IMR-90 (cell line): ENCODE measurements around the gene IL24. TPM values are rescaled to one million over a fixed set of nuclear protein-coding genes. Genes with fewer than 3 reads are reported as not detected.

Experiments
- ATAC-seq: fragments of 200-7000 bp; cut with Tn5 transposase; 2 replicates; pipeline ENCODE4 v1.9.1; 2020; ENCODE audit warnings: low read depth, mild to moderate bottlenecking, moderate library complexity
- BruUV-seq: library from RNA; stranded (reverse); fragments of 400-500 nt; replicated peaks from 2 replicates; lab custom pipeline; 2021; lab: Mats Ljungman, UMichigan
- CTCF ChIA-PET: fragments of 300-600 bp; formaldehyde crosslinking; extraction: SDS; loops from one replicate; lab custom pipeline; 2021; ENCODE audit warnings: antibody characterized with exemption; lab: Yijun Ruan, JAX
- POLR2A ChIA-PET: fragments of 300-600 bp; sonication (Branson Sonifier 250); formaldehyde crosslinking; loops from one replicate; lab custom pipeline; 2022; ENCODE audit warnings: antibody characterized with exemption; ENCODE audit not compliant: unreplicated experiment; lab: Charles Lee
- DNase-seq: peaks from one replicate; pipeline ENCODE4 v3.0.0; 2013
- H2AFZ ChIP-seq: replicated peaks from 2 replicates; pipeline ENCODE3; 2013; ENCODE audit warnings: low read length, mild to moderate bottlenecking; ENCODE audit not compliant: poor library complexity
- H2AK5ac ChIP-seq: 2 replicates; pipeline ENCODE4 v1.6.1; 2013; ENCODE audit warnings: low read depth, low read length, inconsistent platforms
- H2AK9ac ChIP-seq: replicated peaks from 2 replicates; pipeline ENCODE3; 2013; ENCODE audit warnings: mild to moderate bottlenecking, low read depth, low read length, moderate library complexity; ENCODE audit not compliant: poor library complexity
- H2BK120ac ChIP-seq: 2 replicates; pipeline ENCODE4 v1.6.1; 2013; ENCODE audit warnings: low read depth, low read length, inconsistent platforms
- H2BK15ac ChIP-seq: 3 replicates; pipeline ENCODE4 v1.6.1; 2013; ENCODE audit warnings: low read depth, low read length, inconsistent platforms
- H2BK20ac ChIP-seq: 2 replicates; pipeline ENCODE4 v1.6.1; 2013; ENCODE audit warnings: low read depth, mild to moderate bottlenecking, inconsistent platforms, low read length, moderate library complexity
- H2BK5ac ChIP-seq: 2 replicates; pipeline ENCODE4 v1.6.1; 2013; ENCODE audit warnings: mild to moderate bottlenecking, low read depth, low read length, inconsistent platforms; ENCODE audit not compliant: poor library complexity, severe bottlenecking
- H3K14ac ChIP-seq: replicated peaks from 2 replicates; pipeline ENCODE4 v1.6.1; 2013; ENCODE audit warnings: low read depth, low read length, inconsistent platforms
- H3K18ac ChIP-seq: 2 replicates; pipeline ENCODE4 v1.6.1; 2013; ENCODE audit warnings: low read depth, low read length, control low read depth
- H3K23ac ChIP-seq: 2 replicates; pipeline ENCODE4 v1.6.1; 2013; ENCODE audit warnings: low read depth, low read length, inconsistent platforms
- H3K27ac ChIP-seq: 2 replicates; pipeline ENCODE4 v1.5.1; 2013; ENCODE audit warnings: mild to moderate bottlenecking, control low read depth, low read length; ENCODE audit not compliant: insufficient read depth
- H3K27me3 ChIP-seq: 2 replicates; pipeline ENCODE4 v1.6.1; 2013; ENCODE audit warnings: low read length; ENCODE audit not compliant: control insufficient read depth, insufficient read depth
- H3K36me3 ChIP-seq: 2 replicates; pipeline ENCODE4 v1.6.1; 2013; ENCODE audit warnings: low read length, mixed read lengths; ENCODE audit not compliant: control insufficient read depth, insufficient read depth
- H3K4ac ChIP-seq: 2 replicates; pipeline ENCODE4 v1.6.1; 2013; ENCODE audit warnings: low read depth, low read length, inconsistent platforms
- H3K4me1 ChIP-seq: 2 replicates; pipeline ENCODE4 v1.6.1; 2013; ENCODE audit warnings: low read length, mixed read lengths; ENCODE audit not compliant: control insufficient read depth, insufficient read depth
- H3K4me2 ChIP-seq: 2 replicates; pipeline ENCODE4 v1.6.1; 2013; ENCODE audit warnings: low read depth, mild to moderate bottlenecking, control low read depth, low read length, moderate library complexity
- H3K4me3 ChIP-seq: 2 replicates; pipeline ENCODE4 v1.5.1; 2013; ENCODE audit warnings: low read depth, mild to moderate bottlenecking, control low read depth, low read length, moderate library complexity; ENCODE audit not compliant: insufficient read depth
- H3K56ac ChIP-seq: 2 replicates; pipeline ENCODE4 v1.6.1; 2013; ENCODE audit warnings: low read length, inconsistent platforms; ENCODE audit not compliant: insufficient read depth; ENCODE audit errors: extremely low read depth
- H3K79me1 ChIP-seq, 2 experiments: 2 replicates each; pipeline ENCODE4 v1.6.1; 2013; ENCODE audit warnings: low read length in 2 of 2, inconsistent platforms in 1 of 2, low read depth in 1 of 2
- H3K9ac ChIP-seq: 2 replicates; pipeline ENCODE4 v1.6.1; 2013; ENCODE audit warnings: low read depth, low read length, control low read depth
- H3K9me1 ChIP-seq: 2 replicates; pipeline ENCODE4 v1.6.1; 2013; ENCODE audit warnings: low read length, inconsistent platforms; ENCODE audit not compliant: insufficient read depth
- H3K9me3 ChIP-seq: 2 replicates; pipeline ENCODE4 v1.6.1; 2013; ENCODE audit warnings: low read length; ENCODE audit not compliant: control insufficient read depth, insufficient read depth
- H4K20me1 ChIP-seq: 2 replicates; pipeline ENCODE4 v1.6.1; 2013; ENCODE audit warnings: low read length, inconsistent platforms; ENCODE audit not compliant: insufficient read depth
- H4K5ac ChIP-seq: 2 replicates; pipeline ENCODE4 v1.6.1; 2013; ENCODE audit warnings: mild to moderate bottlenecking, low read depth, low read length, control low read depth
- H4K8ac ChIP-seq, 2 experiments: 2 replicates each; pipeline ENCODE4 v1.6.1; 2013; ENCODE audit warnings: low read depth in 2 of 2, low read length in 2 of 2, control low read depth in 1 of 2, inconsistent platforms in 1 of 2
- H4K91ac ChIP-seq: 2 replicates; pipeline ENCODE4 v1.6.1; 2013; ENCODE audit warnings: low read depth, low read length, inconsistent platforms; ENCODE audit not compliant: insufficient read depth
- CEBPB ChIP-seq: IDR thresholded peaks from 2 replicates; pipeline ENCODE4 v1.6.1; 2012; ENCODE audit warnings: low read depth, low read length, improper control_type of control experiment
- CTCF ChIP-seq: conservative IDR thresholded peaks from 2 replicates; pipeline ENCODE4 v1.5.1; 2012; ENCODE audit warnings: mild to moderate bottlenecking, low read depth, low read length, improper control_type of control experiment
- MAFK ChIP-seq: IDR thresholded peaks from 2 replicates; pipeline ENCODE4 v1.6.1; 2012; ENCODE audit warnings: low read depth, low read length, improper control_type of control experiment
- MAZ ChIP-seq: IDR thresholded peaks from 2 replicates; pipeline ENCODE4 v1.6.1; 2012; ENCODE audit warnings: low read depth, mild to moderate bottlenecking, low read length, improper control_type of control experiment, moderate library complexity, borderline replicate concordance
- MXI1 ChIP-seq: IDR thresholded peaks from 2 replicates; pipeline ENCODE4 v1.6.1; 2012; ENCODE audit warnings: low read depth, mild to moderate bottlenecking, low read length, moderate library complexity, borderline replicate concordance
- NFE2L2 ChIP-seq: fragments of 150-350 bp; IDR thresholded peaks from 2 replicates; pipeline ENCODE4 v1.6.1; 2016; ENCODE audit warnings: low read depth, mild to moderate bottlenecking, low read length
- RAD21 ChIP-seq: IDR thresholded peaks from 2 replicates; pipeline ENCODE4 v1.6.1; 2012; ENCODE audit warnings: low read length, improper control_type of control experiment
- WGBS, 2 experiments: methylation state at CpG; one replicate each; pipeline versions ENCODE4 v1.1.5 to v1.1.7; 2013; ENCODE audit warnings: missing lambda C conversion rate in 2 of 2; ENCODE audit not compliant: insufficient read length in 1 of 2; ENCODE audit errors: extremely low coverage in 2 of 2; 5-methylcytosine and 5-hydroxymethylcytosine counted together
- dilution Hi-C: fragments of 300-500 bp; cut with HindIII; formaldehyde crosslinking; loops from one replicate; pipeline ENCODE4 v1.14.3; 2018; ENCODE audit warnings: low sequenced_read_pairs; ENCODE audit not compliant: unreplicated experiment
- in situ Hi-C: fragments of 300-500 bp; cut with MboI; formaldehyde crosslinking; loops from 3 replicates; pipeline ENCODE4 v1.14.3; 2019; ENCODE audit warnings: low sequenced_read_pairs, inconsistent platforms, mixed read lengths
- intact Hi-C: fragments of 100-400 bp; cut with micrococcal nuclease; formaldehyde crosslinking; loops from 2 replicates; pipeline ENCODE4 v1.10.0; 2022
- polyA plus RNA-seq, 3 experiments: library from polyadenylated mRNA; depleted of rRNA; stranded (reverse); fragments of >200 nt; gene quantifications; 2 replicates each; pipeline ENCODE4 v1.2.3, GENCODE V29; 2012; ENCODE audit warnings: low replicate concordance in 1 of 3
- total RNA-seq: library from RNA; depleted of rRNA; stranded (reverse); fragments of >200 nt; gene quantifications from 2 replicates; pipeline ENCODE4 v1.2.3, GENCODE V29; 2012

The IL24 gene
- total and polyA plus RNA-seq, 2 of the 4 experiments (the other 2 are of a cell fraction): 0.12 to 0.18 TPM

DNA sequence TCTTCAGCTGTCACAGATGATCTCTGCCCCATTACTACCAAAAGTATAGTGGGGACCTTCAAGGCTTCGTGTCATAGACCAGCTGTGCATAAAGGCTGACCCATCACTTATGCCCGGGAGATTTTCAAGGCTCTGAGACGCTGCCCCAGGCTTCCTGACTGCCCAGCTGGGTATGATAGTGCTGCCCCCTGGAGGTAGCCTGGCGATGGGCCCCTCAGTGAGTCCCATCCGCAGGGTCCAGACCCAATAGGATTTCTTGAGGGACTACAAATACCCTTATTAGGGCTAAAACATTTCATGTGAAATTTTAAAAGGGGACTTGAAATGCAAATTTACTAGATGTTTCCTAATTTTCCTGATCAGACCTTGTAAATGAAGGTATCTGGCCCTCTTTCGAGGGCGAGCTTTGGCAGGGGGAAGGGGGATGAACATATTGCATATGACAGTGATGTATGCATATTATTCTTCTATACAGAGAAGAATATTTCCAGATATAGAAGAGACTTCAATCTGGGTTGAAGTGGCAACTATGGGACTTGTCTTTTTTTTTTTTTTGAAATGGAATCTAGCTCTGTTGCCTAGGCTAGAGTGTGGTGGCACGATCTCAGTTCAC is 36.2 kb downstream of the IL24 start:
- no peak overlapping the region for H4K5ac ChIP-seq
- no peak overlapping the region for H3K9ac ChIP-seq
- H3K79me1 ChIP-seq: no peaks in the 10 kb centered on the region
- no TSS peak for BruUV-seq
- no peak overlapping the region for H4K91ac ChIP-seq
- no peaks in the 10 kb centered on the region for H3K9me1 ChIP-seq
- H3K36me3 ChIP-seq: no peaks in the 10 kb centered on the region
- no peak overlapping the region for H3K27ac ChIP-seq
- no peak overlapping the region for H3K4me3 ChIP-seq
- H3K18ac ChIP-seq: no peak overlapping the region
- 37% methylated on average over 2 of the region's 8 CpGs; no CpG with 5 or more reads in 1 of the 2 experiments for WGBS, 2 experiments
- no peak overlapping the region for H3K4me2 ChIP-seq
- H3K56ac ChIP-seq: no peak overlapping the region
- H2BK20ac ChIP-seq: no peak overlapping the region
- no peak for ATAC-seq
- TF ChIP-seq MAZ (no peak), CTCF (peak; percentile 32; the same call in 1 of the 2 replicates), NFE2L2 (no peak), MAFK (no peak), RAD21 (peak; percentile 10; the same call in 1 of the 2 replicates), CEBPB (no peak), MXI1 (no peak)
- H2AK5ac ChIP-seq: no peak overlapping the region
- H2BK15ac ChIP-seq: no peak overlapping the region
- CTCF ChIA-PET: interaction anchor here (0.5 to 1.3 kb wide), 3 partner anchors 9 to 53 kb away, joined by 3 to 5 read pairs (median 3); no protein-coding TSS in a partner anchor
- no peak overlapping the region for H3K4ac ChIP-seq
- no peaks in the 10 kb centered on the region for H3K9me3 ChIP-seq
- H4K20me1 ChIP-seq: no peaks in the 10 kb centered on the region
- peaks cover 14% of the 10 kb centered on the region; the same call in 1 of the 2 replicates for H3K27me3 ChIP-seq
- no peak for DNase-seq
- in situ Hi-C loops (no loop called here), intact Hi-C loops (no loop called here), dilution Hi-C loops (no loop called here)
- H3K4me1 ChIP-seq: no peaks in the 10 kb centered on the region
- no peak overlapping the region for H2AK9ac ChIP-seq
- H3K14ac ChIP-seq: no peak overlapping the region
- no peak overlapping the region for H2AFZ ChIP-seq
- POLR2A ChIA-PET: no interaction called here
- H4K8ac ChIP-seq: no peak overlapping the region
- no peak overlapping the region for H3K23ac ChIP-seq
- H2BK120ac ChIP-seq: no peak overlapping the region
- no peak overlapping the region for H2BK5ac ChIP-seq
